Measurements from ENCODE around the gene FUT8. TPM values are rescaled to one million over a fixed set of nuclear protein-coding genes. Genes with fewer than 3 reads are reported as not detected.

Gene FUT8
- total RNA-seq, 1 donor from 2014 or later = 18.1 TPM

DNA sequence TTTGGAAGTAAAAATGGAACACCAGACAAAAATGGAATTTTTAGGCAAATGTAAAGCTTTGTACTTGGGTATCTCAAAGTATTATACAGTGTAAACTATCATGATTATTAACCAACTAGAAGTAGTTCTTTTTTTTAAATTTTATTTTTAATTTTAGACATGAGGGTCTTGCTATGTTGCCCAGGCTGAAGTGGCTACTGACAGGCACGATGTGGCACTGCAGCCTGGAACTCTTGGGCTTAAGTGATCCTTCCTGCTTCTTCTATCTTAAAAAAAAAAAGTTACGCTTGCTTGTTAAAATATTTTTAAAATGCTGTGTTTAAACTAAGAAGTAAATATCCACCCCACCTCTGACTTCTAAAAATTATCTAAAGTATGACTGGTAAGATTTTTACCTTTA lies 1.9 kb upstream of the FUT8 start:
- H3K27me3 Mint-ChIP-seq (ENCODE audit: low read depth) = no peaks in the 10 kb centered on the region
- no peak for DNase-seq (ENCODE audit: low spot score)
- H3K36me3 Mint-ChIP-seq (ENCODE audit: low read depth) = no peaks in the 10 kb centered on the region
- no peaks in the 10 kb centered on the region for H3K9me3 Mint-ChIP-seq (ENCODE audit: low read depth)
- TF ChIP-seq, protein P1, sequence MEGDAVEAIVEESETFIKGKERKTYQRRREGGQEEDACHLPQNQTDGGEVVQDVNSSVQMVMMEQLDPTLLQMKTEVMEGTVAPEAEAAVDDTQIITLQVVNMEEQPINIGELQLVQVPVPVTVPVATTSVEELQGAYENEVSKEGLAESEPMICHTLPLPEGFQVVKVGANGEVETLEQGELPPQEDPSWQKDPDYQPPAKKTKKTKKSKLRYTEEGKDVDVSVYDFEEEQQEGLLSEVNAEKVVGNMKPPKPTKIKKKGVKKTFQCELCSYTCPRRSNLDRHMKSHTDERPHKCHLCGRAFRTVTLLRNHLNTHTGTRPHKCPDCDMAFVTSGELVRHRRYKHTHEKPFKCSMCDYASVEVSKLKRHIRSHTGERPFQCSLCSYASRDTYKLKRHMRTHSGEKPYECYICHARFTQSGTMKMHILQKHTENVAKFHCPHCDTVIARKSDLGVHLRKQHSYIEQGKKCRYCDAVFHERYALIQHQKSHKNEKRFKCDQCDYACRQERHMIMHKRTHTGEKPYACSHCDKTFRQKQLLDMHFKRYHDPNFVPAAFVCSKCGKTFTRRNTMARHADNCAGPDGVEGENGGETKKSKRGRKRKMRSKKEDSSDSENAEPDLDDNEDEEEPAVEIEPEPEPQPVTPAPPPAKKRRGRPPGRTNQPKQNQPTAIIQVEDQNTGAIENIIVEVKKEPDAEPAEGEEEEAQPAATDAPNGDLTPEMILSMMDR (IDR thresholded peaks at IDR 0.05) = no peak
- no peak overlapping the region for H3K27ac Mint-ChIP-seq (ENCODE audit: unreplicated experiment)
- H3K4me3 Mint-ChIP-seq (ENCODE audit: unreplicated experiment) = no peak overlapping the region
- H3K4me1 Mint-ChIP-seq (ENCODE audit: low read depth) = peaks cover 18% of the 10 kb centered on the region

DNA sequence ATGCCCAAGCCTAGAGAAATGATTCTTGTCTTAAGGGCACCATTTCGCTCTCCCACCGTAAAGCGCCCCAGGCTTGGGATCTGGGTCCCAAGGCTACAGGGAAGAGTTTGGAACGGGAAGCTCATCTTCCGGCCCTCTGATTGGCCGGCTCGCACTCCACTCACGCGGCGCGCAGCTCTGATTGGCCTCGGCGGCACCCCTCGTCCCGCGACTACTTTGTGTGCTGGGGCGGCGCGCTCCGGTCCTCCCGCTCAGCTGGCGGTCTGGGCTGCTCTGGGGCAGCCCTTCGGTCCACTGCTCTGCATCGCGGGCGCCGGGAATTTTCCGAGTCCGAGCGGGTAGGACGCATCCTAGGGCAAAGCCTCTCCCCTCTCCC lies 886 bp upstream of the FUT8 start:
- Mint-ChIP-seq H3K27ac (ENCODE audit: unreplicated experiment) (peak overlapping the region; percentile 98), H3K4me1 (ENCODE audit: low read depth) (peaks cover 18% of the 10 kb centered on the region), H3K36me3 (ENCODE audit: low read depth) (no peaks in the 10 kb centered on the region), H3K27me3 (ENCODE audit: low read depth) (no peaks in the 10 kb centered on the region), H3K9me3 (ENCODE audit: low read depth) (no peaks in the 10 kb centered on the region), H3K4me3 (ENCODE audit: unreplicated experiment) (peak overlapping the region; percentile 95)
- peak; percentile 96 for DNase-seq (ENCODE audit: low spot score)
- TF ChIP-seq, protein P1 (IDR thresholded peaks at IDR 0.05) = no peak

DNA sequence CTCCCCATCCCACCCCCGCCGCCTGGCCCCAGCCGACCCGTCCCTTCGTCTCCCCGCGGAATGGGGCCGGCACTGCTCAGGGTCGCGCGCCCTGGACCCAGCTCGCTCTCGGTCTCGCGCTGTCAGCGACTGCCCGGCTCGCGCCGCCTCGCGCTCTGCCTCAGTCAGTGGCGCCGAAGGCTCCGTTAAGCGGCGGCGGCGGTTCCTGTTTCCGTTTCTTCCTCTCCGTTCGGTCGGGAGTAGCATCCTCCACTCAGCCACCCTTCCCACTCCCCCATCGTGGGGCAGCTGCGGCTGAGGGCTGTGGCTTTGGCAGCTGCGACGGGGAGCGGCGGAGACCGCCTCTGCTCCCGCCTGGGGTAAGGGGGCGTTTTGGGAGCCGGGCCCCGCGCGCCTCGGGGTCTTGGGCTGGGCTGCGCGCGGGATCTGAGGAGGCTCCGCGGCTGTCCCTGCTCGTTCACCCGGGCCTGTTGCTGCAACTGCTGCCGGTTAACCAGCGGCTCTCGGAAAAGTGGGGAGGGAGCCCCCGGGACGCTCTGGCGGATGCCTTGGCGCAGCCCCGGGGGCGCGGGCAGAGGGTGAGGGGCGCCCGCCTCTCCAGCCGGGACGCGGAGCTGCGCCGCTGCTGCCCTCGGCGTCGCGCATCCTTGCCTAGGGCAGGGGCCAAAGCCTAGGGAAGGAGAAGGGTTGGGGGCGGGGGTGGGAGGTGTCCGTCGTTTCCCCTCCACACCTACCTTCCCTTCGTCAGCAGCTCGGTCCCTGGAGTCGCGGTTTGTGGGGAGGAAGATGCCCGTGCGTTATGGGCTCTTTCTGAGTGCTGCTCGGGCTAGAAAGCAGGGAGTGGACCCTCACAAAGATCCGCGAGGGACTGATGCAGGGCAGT lies 567 bp downstream of the FUT8 start:
- Mint-ChIP-seq H3K4me1 (ENCODE audit: low read depth) (peaks cover 18% of the 10 kb centered on the region), H3K4me3 (ENCODE audit: unreplicated experiment) (peak overlapping the region; percentile 95), H3K27ac (ENCODE audit: unreplicated experiment) (peak overlapping the region; percentile 74), H3K36me3 (ENCODE audit: low read depth) (no peaks in the 10 kb centered on the region), H3K9me3 (ENCODE audit: low read depth) (no peaks in the 10 kb centered on the region), H3K27me3 (ENCODE audit: low read depth) (no peaks in the 10 kb centered on the region)
- TF ChIP-seq, protein P1 (IDR thresholded peaks at IDR 0.05) = no peak
- peak; percentile 93 for DNase-seq (ENCODE audit: low spot score)

DNA sequence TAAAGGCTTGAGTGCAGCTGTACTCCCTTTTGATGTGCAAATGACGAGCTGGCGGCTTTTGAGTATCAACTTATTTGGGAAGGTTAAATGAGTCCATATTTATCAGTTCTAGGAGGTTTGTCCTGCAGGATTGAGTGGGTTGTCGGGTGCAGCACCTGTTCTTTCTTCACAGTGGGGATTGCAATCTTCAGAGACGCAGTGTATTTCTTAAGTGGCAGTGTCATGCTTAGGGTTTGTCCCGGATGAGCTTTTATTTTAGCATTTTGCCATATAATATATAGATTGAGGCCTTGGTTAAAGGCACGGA lies 1.2 kb downstream of the FUT8 start:
- TF ChIP-seq, protein P1 (IDR thresholded peaks at IDR 0.05) = no peak
- DNase-seq (ENCODE audit: low spot score) = no peak

DNA sequence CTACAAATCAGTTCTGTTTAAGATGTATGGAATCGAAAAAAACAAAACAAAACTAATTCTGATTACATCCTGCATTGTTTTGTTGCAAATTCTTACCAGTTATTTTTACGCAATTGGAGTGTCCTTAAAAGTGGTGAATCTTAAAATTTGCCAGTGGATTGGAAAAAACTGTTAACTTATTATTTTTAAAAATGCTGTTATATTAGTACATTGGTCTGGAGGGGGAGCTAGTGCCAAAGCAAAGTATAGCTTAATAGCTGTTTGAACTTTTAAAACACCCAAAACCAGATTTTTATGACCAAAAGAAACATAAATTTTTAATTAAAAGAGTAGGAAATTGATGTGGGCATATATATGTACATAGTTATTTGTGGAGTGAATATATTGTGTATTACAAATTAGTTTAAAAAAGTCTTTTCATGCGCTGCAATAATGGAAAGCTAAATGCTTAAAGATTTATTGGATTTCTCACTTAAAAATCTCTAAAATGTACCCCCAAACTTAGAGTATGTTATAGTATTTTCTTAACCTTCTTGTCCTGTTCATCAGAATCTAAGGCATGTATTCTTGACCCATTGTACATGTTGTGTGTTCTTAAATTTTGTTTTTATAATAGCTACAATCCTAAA lies 2.5 kb downstream of the FUT8 start:
- Mint-ChIP-seq H3K27ac (ENCODE audit: unreplicated experiment) (no peak overlapping the region), H3K4me3 (ENCODE audit: unreplicated experiment) (no peak overlapping the region), H3K27me3 (ENCODE audit: low read depth) (no peaks in the 10 kb centered on the region), H3K36me3 (ENCODE audit: low read depth) (no peaks in the 10 kb centered on the region), H3K4me1 (ENCODE audit: low read depth) (peaks cover 18% of the 10 kb centered on the region), H3K9me3 (ENCODE audit: low read depth) (no peaks in the 10 kb centered on the region)
- no peak for DNase-seq (ENCODE audit: low spot score)
- TF ChIP-seq, protein P1 (IDR thresholded peaks at IDR 0.05) = peak; percentile 97

More for the DNA sequence above, 1.2 kb downstream of the FUT8 start:
- H3K9me3 Mint-ChIP-seq (ENCODE audit: low read depth) = no peaks in the 10 kb centered on the region
- peak overlapping the region; percentile 52 for H3K27ac Mint-ChIP-seq (ENCODE audit: unreplicated experiment)
- no peaks in the 10 kb centered on the region for H3K36me3 Mint-ChIP-seq (ENCODE audit: low read depth)
- no peaks in the 10 kb centered on the region for H3K27me3 Mint-ChIP-seq (ENCODE audit: low read depth)
- peaks cover 18% of the 10 kb centered on the region for H3K4me1 Mint-ChIP-seq (ENCODE audit: low read depth)
- peak overlapping the region; percentile 95 for H3K4me3 Mint-ChIP-seq (ENCODE audit: unreplicated experiment)

Measured in chondrocyte (in vitro differentiated cells).